HEK293T (cell line): ENCODE measurements around the gene HSD17B4.
"Not testable (repeated sequence)": the region's sequence is repeated elsewhere in the genome, so short reads cannot be mapped to it uniquely, and the experiment has no call there.

ENCODE experiments used
- ARNT ChIP-seq: fragments of 450-650 bp; IDR thresholded peaks from 2 replicates; pipeline ENCODE4 v1.6.1; 2017; ENCODE audit warnings: mild to moderate bottlenecking
- BHLHE40 ChIP-seq: fragments of 450-650 bp; IDR thresholded peaks from 2 replicates; pipeline ENCODE4 v1.6.1; 2016; ENCODE audit warnings: mild to moderate bottlenecking, moderate library complexity, borderline replicate concordance
- ELF4 ChIP-seq: fragments of 450-650 bp; IDR thresholded peaks from 2 replicates; pipeline ENCODE4 v1.6.1; 2017; ENCODE audit warnings: antibody characterized with exemption
- FOXA1 ChIP-seq: fragments of 450-650 bp; IDR thresholded peaks from 2 replicates; pipeline ENCODE4 v1.6.1; 2016; ENCODE audit warnings: mild to moderate bottlenecking
- L3MBTL2 ChIP-seq: fragments of 450-650 bp; conservative IDR thresholded peaks from 2 replicates; pipeline ENCODE4 v1.6.1; 2016; ENCODE audit warnings: mild to moderate bottlenecking
- LEF1 ChIP-seq: fragments of 450-650 bp; IDR thresholded peaks from 2 replicates; pipeline ENCODE4 v1.6.1; 2017; ENCODE audit warnings: mild to moderate bottlenecking, borderline replicate concordance
- NFRKB ChIP-seq: fragments of 450-650 bp; IDR thresholded peaks from 2 replicates; pipeline ENCODE4 v1.6.1; 2016; ENCODE audit warnings: mild to moderate bottlenecking, moderate library complexity
- TARDBP ChIP-seq: fragments of 450-650 bp; IDR thresholded peaks from 2 replicates; pipeline ENCODE4 v1.6.1; 2016

DNA sequence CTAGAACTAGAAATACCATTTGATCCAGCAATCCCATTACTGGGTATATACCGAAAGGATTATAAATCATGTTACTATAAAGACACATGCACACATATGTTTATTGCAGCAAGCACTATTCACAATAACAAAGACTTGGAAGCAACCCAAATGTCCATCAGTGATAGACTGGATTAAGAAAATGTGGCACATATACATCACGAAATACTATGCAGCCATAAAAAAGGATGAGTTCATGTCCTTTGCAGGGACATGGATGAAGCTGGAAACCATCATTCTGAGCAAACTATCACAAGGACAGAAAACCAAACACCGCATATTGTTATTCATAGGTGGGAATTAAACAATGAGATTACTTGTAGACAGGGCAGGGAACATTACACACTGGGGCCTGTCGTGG lies 7.7 kb upstream of the HSD17B4 start:
- TF ChIP-seq LEF1, ARNT, BHLHE40, TARDBP, NFRKB, ELF4, L3MBTL2, FOXA1: not testable (repeated sequence)
